NCI-H2029 (cell line): ENCODE results near the gene APOA4.

Experiments
- DNase-seq: peaks from one replicate; lab custom pipeline; 2025; lab: John Stamatoyannopoulos, UW

The APOA4 gene

DNA sequence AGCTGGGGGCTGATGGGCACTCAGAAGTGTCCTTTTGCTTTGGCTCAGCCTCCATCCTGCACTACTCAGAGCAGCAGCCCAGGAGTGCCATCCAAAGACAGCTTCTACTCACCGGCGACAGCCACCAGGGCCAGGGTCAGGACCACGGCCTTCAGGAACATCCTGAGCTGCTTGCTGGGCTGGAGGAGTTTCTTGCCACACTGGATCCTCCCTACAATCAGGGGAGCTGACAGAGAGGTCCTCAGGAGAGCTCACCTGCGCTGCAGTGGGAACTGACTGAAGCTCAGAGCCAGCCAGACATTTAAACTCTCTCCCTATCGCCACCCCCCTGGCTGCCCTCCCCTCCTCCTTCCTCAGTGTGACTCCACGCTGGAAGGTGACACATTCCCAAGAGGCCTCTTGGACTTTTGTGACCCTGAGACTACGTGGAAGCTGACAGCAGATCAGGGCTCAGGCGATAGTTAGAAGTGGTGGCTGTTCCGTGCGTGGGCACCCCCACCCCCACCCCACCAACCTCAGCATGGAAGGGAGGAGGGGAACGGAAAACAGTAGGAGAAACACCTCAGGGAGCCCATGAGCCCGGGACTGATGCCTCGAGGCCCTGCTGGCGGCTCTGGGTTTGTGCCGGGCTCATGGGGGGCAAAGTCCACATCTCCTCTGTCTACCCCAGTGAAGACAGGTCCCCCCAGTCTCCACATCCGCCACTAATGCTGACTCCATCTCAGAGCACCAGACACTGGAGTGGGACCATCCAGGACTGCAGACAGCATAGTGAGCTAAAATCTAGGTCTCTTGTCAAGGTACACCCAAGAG lies at the start of gene APOA4:
TSS of gene APOA4 (minus strand) at position 274 of the 813 bp plus-strand sequence. CDS start at position 161, 113 bp downstream.
- DNase-seq, result no peak

DNA sequence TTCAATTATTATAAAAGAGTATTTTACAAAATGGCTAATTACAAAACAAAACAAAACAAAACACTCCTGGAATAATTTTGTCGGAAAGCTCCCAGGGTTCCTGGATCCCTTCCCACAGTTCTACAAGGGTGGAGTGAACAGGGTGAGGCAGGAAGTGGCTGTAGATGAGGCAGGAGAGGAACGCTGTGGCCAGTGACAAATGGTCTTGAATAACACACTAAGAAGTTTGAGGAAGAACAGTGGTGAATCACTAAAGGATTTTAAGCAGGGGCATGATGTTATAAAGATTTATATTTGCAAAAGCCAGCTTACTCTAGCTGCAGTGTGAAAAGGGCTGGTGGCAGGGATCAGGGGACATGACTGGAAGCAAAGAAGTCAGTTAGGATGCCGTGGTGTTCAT lies 48.1 kb upstream of the APOA4 start:
- no peak for DNase-seq

DNA sequence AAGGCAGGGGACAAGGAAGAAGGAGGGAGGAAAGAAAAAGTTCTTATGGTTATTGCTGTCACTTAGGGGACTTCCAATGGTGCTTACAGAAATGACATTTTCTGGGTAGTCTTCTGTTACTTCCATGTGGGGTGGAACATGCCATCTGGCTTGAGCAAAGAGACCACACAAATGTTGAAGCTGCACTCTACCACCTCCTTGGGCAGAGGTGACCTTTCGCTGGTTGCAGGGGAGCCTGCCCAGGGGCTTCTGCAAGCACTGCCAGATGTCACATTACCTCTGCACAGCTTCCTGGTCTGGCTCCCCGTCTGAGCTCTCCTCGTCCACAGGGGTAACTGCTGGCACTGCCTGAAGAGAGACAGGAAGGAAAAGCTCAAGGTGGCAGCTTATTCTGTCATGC lies 47.0 kb upstream of the APOA4 start:
- DNase-seq, result peak; percentile 10

DNA sequence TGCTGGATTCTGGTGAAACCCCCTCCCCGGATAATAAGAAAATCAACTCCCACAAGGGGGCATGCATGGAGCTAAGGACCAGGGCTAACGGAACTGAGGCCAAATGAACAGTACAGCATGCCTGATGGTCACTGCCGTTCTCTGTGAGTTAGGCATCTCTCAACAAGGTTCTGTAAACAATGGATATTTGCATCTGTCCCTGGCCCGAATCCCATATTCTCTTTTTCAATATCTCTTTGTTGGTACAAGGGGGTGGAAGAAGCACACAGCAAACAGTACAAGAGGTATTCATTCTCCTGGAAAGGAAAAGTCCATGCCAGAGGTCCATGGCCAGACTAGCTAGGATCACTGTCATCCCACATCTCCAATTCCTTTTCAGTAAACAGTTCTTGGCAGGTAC lies 46.5 kb upstream of the APOA4 start:
- peak; percentile 56 for DNase-seq

DNA sequence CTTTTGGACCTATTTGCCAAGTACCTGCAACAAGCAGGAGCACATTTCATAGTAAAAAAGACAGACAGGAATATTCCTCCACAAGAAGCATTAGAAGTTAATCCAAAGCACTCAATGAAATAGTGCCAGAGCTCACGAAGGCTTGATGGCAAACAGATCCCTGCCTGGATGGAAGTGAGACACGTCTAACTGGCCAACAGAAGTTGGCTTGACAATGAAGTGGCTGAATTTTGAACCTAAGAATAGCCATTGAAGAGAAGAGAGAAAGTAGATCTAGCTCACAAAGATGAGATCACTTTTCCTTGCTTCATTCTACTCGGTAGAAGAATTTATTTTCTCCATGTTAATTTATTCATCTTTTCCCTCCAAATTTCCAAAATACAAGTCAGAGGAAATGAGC lies 45.0 kb upstream of the APOA4 start:
- DNase-seq, result no peak

DNA sequence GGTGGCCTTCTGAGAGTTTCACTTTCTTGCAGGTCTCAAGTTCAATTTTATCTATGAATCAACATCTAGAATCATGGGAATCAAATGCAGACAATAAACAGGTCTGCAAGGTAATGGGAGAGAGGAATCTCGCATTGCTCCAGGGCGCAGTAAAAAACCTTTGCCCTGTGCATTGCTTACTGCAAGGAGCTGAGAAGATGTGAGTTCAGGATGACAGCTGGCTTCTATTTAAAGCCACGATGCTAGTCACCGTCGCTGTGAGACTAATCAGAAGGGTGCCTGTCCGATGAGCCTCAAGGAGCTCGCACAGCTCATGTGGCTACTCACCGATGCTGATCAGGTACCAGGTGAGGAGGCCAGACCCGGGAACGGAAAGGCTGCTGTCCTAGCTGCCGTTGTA lies 44.5 kb upstream of the APOA4 start:
- DNase-seq, result no peak

DNA sequence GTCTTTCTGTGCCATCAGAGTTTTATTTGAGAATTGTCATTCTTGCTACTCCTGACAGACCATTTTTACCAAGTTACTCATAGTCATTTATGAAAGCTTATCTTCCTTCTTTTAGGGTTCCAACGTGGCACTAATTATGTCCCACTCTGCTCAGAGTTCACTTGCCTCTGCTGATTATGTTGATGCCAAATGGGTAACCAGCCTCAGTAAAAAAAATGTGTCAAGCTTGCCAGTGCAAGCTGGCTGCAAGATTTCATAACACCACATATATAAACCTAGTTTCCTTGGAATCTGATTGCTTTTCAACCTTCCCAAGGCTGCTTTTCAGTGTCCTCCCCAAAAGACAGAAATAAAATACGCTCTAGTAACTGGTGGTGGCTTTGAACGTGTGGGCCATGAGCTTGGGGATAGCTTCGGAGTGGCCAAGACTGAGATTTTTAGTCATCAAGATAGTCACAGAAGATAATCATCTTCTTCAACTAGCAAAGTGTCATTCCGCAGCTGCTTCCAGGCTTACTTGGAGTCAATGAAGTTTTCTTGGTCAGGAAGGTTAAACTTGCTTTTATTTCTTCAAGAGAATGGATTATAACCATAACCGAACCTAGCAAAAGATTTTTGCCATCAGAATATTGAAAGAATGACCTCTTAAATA lies 43.8 kb upstream of the APOA4 start:
- no peak for DNase-seq

DNA sequence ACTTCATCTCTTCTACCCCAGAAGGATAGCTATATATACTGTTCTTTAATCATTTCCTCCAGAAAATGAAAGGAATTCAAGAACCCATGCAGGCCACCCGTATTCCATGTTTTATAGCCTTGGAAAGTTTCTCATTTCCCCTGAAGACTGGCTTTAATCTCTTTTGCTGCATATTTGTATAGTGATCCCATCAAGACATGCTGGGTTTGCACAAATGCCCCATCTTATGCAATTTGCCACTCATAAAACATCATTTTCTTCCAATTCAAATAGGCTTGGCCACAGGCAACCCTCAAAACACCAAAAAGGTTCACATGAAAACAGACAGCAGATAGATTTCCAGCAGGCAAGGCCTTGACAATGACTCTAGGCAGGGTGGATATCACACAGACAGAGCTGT lies 42.6 kb upstream of the APOA4 start:
- no peak for DNase-seq

DNA sequence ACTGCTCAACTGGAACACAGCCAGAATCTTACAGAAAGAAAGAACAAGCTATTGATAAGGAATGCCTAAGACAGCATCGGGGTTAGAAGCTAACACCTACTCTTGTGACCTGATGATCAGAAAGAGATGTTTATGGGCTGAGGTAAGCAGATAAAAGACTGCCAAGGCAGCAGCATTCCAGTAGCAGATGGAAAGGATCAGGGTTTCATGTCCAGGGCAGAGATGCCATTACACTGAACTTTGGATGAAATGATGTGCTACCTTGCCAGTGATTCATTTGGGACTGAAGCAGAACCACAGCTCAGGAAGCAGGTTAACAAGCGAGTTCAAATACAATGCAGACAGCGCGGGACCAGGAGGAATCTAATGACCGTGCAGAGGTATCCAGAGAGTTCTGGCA lies 41.4 kb upstream of the APOA4 start:
- no peak for DNase-seq

DNA sequence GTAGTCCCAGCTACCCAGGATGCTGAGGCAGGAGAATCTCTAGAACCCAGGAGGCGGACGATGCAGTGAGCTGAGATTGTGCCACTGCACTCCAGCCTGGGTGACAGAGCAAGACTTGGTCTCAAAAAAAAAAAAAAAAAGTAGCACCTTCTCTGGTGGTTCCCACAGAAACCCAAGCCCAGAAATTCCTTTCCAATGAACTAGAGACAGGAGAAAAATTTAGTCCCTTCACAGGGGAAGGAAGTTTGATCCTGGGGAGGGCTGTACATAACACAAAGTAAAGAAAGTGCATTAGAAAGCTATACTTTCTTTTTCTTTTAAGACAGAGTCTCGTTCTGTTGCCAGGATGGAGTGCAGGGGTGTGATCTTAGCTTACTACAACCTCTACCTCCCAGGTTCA lies 39.8 kb upstream of the APOA4 start:
- no peak for DNase-seq

DNA sequence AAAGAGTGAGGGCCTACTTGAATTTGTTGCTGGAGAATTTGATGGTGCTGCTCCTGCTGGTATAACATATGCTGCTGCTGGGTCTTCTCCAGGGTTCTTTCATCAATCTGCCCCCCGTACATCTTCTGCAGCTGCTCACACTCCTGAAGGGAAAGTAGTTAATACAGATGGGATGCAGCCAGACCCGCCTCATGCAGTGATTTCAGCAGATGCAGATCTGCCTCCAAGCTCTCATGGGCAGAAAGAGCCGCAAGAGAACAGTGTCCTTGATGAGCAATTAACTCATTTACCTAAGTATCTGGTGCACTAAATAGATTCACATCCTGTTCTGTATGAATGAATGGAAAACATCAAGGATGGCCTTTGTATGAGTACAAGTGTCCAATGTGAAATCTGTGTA lies 39.1 kb upstream of the APOA4 start:
- DNase-seq, result no peak

DNA sequence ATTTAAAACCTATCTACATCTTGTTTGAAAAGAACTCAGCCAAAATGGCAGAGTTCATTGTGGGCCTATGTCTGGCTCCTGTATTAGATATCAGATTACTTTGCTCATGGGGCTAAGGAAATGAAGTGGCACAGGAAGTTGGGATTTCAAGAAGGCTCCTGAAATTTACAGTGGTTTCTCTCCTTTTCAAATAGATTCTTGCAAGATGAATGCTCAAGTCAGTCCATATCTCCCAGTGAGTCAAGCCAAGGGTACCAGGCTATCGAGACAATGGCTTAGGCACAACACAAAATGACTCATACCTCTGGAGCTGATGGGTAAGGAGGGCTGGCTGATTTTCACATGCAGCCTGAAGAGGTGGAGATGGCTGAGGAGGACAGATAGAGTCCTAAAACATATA lies 38.4 kb upstream of the APOA4 start:
- DNase-seq, result no peak

DNA sequence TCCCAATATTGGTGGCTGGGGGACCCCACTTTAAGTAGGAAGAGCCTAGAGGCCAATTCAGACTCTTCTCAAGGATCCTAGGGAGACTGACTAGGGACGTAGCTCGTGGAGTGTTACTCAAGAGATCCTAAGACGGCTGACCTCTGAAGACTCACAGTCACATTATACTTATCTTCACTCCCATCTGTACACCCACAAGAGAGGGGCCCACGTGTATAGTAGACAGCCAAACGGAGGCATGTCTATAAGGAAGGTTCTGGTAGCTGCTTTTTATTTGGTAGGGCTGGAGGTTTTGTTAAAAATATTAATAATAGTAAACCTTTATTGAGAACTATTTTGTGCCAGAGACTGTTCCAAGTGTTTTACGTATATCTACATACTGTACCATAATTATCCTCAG lies 37.2 kb upstream of the APOA4 start:
- DNase-seq, result no peak

DNA sequence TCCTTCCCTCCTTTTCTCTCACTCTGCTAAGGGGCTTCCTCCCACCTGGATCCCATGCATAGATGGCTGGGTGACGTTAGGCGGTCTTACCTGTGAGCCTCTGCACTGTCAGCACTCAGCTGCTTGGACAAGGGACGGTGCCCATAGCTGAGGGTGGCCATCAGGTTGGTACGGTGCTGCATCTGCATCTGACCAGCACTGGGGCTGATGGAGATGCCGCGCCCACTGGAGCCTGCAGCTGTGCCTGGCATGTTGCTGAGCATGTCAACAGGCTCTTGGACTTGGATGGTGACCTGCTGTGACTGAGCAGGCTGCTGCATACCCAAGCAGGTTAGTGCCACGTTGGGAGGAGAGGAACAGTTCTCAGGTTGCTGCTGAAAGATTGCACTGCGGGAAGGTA lies 36.1 kb upstream of the APOA4 start:
- no peak for DNase-seq

DNA sequence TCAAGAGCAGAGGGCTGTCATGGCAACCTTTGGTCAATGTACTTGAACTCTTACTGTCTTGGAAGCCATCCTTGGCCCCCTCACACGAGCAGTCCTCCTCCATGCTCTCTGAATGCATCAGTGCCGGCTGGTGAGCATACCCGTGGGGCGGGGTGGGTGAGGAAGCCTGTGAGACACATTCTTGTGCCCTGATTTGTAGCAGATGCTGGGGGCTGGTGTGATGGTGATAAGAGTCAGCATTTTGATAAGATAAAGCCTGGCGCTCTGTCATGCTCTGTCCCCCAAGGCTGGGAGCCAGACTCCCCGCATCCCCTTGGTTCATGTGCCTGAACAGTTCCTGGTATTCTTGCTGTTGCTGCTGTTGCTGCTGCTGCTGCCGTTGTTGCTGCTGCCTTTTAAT lies 34.8 kb upstream of the APOA4 start:
- no peak for DNase-seq

DNA sequence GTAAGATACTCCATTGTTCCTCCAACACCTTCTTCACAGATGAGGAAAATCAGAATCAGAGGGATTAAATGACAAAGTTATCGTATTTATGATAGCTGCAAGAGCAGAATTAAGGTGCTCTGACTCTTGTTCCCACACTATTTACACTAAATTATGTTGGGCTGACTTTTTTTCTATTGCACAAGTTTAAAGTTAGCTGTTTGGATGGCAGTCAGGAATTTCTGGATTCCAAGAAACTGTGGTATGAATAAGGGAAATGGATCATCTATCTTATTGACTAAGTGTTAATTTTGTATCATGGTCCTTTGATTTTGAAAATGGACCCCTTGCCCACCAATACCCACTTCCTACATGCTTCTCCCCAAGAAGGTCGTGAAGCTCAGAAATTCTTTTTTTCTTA lies 34.2 kb upstream of the APOA4 start:
- DNase-seq, result no peak

DNA sequence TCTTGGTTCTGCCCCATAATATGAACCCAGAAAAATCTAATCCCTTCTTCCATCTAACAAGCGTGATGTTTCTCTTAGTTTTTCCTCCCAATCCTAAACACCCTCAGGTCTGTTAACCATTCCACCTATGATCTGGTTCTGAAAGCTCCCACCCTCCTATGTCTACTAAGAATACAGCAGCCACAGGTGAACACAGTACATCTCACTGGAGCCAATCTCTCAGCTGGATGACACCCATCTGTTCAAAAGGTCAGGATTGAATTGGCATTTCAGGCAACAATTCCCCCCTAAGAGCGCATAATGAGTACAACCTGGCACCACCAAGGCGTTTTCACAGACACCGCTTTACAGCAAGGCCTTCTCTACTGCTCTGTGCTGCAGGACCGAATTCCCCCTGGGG lies 33.3 kb upstream of the APOA4 start:
- no peak for DNase-seq

DNA sequence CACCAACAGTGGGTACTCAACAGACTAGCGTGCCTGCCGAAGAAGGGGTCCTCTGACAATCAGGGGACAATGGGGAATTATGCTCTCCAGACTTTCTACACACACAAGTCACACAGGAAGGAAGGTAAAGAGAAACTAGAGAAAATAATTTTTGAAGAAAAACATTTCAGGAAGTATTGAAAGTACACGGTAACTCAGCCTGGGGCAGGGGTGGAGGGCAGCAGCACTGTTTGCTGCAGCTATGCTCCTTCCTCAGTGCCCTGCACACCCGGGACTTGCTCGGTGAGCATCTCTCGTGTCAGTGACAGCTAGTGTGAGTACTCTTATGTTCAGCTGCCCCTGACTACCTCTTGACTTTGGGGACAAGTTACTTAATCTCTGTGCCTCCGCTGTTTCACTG lies 32.3 kb upstream of the APOA4 start:
- DNase-seq, result no peak

DNA sequence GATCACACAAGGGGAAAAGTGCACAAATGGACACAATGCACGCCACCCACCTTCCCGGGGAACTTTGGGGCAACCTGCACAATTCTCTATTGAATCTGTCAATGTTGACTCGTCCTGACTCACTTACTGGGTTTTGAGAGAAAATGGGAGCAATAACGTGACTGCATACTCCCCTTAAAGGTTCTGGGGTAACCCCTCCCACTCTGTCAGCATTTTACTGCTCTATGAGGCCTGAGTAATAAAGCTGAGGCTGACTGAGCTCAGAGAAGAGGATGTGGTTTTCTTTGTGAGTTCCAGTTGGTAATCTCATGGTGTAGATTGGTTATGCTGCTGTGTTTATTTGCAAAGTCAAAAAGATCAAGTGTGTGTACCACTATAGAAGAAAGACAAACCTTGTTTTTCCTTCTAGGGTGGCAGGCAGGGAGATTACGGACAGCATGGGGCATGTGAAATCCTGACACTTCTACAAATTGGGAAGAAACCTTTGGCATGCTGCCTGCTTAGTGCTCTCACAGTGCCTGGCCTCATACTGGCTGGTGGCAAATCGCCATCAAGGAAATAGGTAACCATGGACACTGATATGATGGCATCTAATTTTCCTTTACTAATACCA lies 30.5 kb upstream of the APOA4 start:
- peak; percentile 66 for DNase-seq

DNA sequence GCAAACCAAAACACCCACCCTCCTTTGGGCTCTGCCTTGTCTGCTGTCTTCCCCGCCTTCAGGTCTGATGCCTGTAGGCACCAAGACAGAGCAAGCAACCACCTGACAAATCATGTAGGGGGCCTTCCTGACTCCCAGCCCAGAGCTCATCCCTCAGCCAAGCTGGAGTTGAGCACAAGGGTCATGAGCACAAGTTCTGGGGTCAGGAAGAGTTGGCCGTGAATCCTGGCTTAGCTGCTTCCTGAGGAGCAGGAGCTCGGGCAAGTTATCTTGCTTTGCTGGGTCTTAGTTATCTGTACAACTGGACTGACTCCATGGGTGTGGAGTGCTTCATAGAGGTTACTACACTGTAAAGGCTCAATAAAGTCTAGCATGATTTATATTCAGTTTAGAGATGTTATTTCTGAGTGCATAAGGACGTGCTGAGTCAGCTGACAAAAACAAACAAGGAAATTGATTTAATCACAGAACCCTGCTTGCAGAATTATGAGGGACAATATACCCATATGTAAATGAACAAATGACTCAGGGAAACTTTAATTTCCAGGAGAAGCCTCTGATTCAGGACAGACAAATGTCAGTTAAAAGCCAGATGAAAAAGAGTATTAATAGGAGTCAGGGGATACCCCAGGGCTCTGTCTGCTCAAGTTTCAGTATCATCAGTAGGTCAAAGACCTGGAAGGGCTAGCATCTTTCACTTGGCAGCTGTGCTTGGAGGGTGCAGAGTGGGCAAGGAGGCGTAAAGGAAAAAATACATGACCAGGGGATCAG lies 29.3 kb upstream of the APOA4 start:
- DNase-seq, result no peak

DNA sequence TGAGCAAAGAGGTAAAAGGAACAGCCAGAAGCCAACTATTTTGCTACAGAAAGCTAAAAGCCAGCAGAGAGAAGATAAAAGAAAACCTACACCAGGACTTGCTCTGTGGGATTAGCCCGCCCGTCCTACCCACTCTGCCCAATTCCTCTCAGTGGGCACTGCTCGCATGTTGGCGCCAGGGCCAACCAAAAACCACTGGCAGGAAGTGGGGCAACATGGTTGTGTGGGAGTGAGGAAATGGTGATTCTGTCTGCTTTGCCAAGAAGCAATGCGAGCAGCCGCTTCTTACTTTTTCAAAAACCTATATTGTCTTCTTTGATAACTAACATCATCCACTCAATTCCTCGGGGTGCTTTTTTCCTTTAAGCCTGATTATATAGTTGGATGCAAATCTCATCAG lies 28.5 kb upstream of the APOA4 start:
- DNase-seq, result no peak

DNA sequence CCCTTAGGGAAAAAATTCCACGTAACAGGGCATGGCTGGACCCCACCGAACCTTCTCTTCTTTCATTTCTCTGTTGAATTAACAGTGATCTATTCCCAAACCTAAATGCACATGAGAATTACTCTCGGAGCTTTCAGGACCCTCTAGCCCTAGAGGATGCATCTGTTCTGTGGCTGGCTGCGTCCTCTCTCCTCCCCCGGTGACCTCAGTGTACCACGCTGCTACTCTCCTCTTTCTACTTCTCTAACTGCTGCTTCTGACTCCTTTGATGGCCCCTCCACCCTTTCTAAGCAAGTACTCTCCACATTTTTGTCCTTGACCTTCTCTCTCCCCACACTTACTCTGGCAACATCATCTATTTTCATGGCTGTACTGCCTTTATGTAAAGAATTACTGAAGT lies 26.4 kb upstream of the APOA4 start:
- no peak for DNase-seq

DNA sequence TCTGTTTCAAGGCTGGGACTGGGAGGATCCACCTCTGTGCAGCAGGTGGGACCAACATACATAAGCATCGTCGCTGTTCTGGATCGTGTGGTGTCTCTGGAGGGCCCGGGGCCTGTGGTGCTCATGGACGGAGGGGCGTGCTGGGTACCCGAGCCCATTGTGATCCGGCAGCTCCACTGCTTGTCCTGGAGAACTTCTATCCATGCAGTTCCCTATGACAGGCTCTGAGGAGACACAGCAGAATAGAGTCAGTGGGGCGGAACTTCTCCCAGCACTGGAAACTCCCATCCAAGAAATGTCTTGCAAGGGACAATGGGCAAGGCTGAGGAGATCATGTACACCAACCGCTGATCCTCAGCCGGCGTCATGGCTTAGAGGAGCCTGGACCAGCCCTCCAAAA lies 26.0 kb upstream of the APOA4 start:
- no peak for DNase-seq
